BE2C (cell line): Measurements from ENCODE around the gene MEIS2.
A peak's percentile ranks its signal among the peaks of the same experiment; 100 is the strongest.

Experiments
- DNase-seq: peaks from one replicate; pipeline ENCODE4 v3.0.0-alpha.2; 2020
- H3K27me3 ChIP-seq: fragments of 250-450 bp; sonication (Bioruptor Pico); 2 replicates; pipeline ENCODE4 v1.5.1; 2020; ENCODE audit warnings: mild to moderate bottlenecking
- H3K36me3 ChIP-seq: fragments of 250-450 bp; sonication (Bioruptor Pico); 2 replicates; pipeline ENCODE4 v1.5.1; 2020; ENCODE audit warnings: mild to moderate bottlenecking
- H3K4me1 ChIP-seq: fragments of 250-450 bp; sonication (Bioruptor Pico); 2 replicates; pipeline ENCODE4 v1.5.1; 2020
- H3K4me3 ChIP-seq: 2 replicates; pipeline ENCODE4 v1.5.1; 2011; ENCODE audit warnings: low read depth, low read length
- H3K9me3 ChIP-seq: fragments of 250-450 bp; sonication (Bioruptor Pico); 2 replicates; pipeline ENCODE4 v1.5.1; 2020
- TF ChIP-seq, protein P1 (sequence below): IDR thresholded peaks from 2 replicates; pipeline ENCODE4 v1.5.1; 2012; ENCODE audit warnings: mild to moderate bottlenecking, low read depth, low read length

MEIS2 gene

DNA sequence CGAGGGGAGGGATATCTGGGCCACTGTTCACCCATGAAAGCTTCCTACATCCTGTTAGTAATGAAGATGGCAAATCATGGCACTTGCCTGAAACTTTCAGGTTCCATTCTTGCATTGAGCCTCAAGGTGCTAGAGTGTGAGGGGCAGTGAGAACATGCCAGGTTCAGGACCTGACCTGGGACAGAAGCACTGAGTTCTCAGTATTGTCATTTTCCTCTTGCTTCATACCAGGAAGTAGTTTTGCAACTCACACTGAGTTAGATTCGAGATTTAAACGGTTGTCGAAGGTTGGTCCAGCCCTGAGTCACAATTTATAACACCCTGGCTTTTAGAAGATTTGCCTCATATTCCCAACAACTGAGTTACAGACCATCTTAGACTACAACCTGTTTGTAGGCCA, 11.8 kb upstream of the MEIS2 start:
- H3K9me3 ChIP-seq, result no peaks in the 10 kb centered on the region
- H3K4me1 ChIP-seq, result peaks cover 17% of the 10 kb centered on the region
- TF ChIP-seq, protein P1, sequence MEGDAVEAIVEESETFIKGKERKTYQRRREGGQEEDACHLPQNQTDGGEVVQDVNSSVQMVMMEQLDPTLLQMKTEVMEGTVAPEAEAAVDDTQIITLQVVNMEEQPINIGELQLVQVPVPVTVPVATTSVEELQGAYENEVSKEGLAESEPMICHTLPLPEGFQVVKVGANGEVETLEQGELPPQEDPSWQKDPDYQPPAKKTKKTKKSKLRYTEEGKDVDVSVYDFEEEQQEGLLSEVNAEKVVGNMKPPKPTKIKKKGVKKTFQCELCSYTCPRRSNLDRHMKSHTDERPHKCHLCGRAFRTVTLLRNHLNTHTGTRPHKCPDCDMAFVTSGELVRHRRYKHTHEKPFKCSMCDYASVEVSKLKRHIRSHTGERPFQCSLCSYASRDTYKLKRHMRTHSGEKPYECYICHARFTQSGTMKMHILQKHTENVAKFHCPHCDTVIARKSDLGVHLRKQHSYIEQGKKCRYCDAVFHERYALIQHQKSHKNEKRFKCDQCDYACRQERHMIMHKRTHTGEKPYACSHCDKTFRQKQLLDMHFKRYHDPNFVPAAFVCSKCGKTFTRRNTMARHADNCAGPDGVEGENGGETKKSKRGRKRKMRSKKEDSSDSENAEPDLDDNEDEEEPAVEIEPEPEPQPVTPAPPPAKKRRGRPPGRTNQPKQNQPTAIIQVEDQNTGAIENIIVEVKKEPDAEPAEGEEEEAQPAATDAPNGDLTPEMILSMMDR, result no peak
- no peaks in the 10 kb centered on the region for H3K27me3 ChIP-seq
- no peak for DNase-seq
- no peaks in the 10 kb centered on the region for H3K36me3 ChIP-seq
- H3K4me3 ChIP-seq, result no peak overlapping the region

DNA sequence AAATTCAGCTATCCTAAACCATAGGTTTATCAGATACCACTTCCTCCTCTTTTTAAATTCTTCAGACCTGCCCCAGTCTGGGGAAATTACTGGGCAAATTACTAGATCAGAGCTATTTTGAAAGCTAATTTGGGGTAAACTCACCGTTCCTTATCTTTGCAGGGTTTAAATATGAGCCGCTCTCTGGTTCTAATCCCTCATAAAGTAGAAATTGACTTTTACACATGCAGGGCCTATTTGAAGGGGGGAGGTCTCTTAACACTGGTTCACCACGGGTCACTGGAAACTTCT, 11.0 kb upstream of the MEIS2 start:
- DNase-seq, result no peak
- peak overlapping the region; percentile 70 for H3K4me3 ChIP-seq

DNA sequence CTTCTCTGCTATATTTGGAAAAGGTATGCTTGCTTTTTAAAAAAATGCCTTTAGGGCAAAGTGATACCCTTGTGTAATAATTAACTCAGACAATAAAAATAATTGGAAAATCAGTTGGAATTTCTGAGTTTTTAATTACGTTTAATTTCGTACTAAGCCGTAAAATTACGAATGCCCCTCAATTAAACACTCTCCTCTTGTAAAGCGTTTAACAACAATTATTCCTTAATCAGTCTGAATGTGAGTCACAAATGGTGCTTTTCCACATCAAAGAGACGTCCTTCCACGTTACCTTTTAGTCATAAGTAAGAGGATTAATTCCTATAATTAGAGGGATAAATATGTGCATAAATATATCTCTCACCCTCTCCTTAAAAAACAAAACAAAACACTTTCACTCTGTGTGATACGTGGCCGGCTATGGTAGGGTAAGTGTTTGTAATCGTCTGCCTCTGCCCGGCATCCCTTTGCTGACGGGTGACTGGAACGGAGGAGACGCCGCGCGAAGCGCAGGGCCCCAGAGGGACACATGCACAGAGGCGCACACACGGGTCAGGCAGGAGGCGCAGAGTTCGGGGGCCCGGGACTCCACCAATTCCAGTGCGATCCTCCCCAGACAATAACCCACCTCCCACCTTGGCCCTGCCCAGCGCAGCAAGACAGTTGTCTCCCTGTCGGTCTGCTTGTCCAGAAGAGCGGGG, 9.7 kb upstream of the MEIS2 start:
- peak overlapping the region; percentile 70 for H3K4me3 ChIP-seq
- peaks cover 21% of the 10 kb centered on the region for H3K4me1 ChIP-seq
- H3K9me3 ChIP-seq, result no peaks in the 10 kb centered on the region
- no peaks in the 10 kb centered on the region for H3K27me3 ChIP-seq
- DNase-seq, result peak; percentile 81
- TF ChIP-seq, protein P1, result no peak
- no peaks in the 10 kb centered on the region for H3K36me3 ChIP-seq

More for the DNA sequence above, 11.0 kb upstream of the MEIS2 start:
- TF ChIP-seq, protein P1, result no peak
- Histone ChIP-seq H3K9me3 (no peaks in the 10 kb centered on the region), H3K4me1 (peaks cover 17% of the 10 kb centered on the region), H3K27me3 (no peaks in the 10 kb centered on the region), H3K36me3 (no peaks in the 10 kb centered on the region)

DNA sequence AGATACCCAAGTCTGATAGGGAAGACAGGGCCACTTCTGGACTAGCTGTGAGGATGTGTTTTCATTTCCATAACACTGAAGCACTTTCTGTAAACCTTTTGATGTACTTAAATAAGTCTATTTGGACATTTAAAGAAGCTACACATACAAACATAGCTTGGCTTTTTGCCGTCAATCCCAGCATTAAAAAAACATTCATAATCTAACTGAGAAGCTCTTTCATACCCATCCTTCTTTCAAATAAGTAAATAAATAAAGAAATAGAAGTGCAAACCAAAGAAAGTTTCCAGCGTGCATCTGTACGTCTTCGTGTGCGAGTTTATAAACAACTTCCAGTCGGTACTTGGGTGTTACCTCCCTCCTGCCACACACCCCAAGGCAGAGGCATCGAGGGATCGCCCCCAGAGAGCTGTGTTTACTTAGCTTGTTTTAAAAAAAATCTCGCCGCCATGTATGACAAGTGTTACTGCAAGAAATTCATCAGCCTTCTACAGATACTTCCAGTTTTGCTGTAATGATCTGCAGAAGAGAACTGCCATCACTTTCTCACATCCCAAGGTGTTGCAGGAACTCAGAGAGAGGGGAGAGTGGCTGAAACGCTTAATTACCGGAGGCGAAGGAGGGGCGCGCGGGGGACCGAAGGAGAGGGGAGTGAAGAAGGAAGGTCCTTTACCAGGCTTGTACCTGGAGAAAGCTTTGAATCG, 9.0 kb upstream of the MEIS2 start:
- TF ChIP-seq, protein P1, result no peak

DNA sequence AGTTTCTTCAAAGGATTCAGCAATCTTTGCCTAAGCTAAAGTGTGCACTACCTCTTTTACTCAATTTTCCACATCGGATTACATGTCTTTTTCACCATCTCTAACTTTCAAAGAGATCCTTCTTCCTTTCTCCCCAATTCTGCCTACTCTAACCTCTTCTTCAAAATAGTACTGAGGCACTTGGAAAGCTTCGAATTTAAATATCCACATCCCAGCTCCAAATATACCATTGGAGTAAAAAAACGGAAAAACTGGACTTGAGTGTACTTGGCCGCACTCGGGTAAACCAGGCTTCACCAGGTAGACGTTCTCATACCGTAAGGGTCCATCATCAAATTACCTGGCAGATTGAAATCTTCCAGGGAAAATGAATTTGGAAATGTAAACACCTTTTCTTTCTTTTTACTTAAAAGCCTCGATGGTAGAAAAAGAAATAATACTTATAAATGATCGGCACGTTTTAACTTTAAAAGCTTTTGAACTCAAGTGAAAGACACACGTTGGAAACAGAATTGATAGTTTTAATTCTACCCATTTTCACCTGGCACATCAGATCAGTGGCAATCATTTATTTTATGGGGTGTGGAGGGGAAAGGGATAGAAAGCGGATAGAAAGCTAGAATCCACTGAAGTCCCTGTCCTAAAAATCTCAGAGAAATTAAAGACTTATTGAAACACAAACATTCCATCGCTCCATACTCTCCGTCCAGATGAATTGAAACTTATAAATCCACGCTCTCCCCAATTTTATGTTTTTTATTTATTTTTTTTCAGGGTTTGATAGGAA, 8.2 kb upstream of the MEIS2 start:
- no peak overlapping the region; the same call in 1 of the 2 replicates for H3K4me3 ChIP-seq
- no peak for DNase-seq
- peaks cover 24% of the 10 kb centered on the region for H3K4me1 ChIP-seq
- H3K36me3 ChIP-seq, result no peaks in the 10 kb centered on the region
- H3K9me3 ChIP-seq, result no peaks in the 10 kb centered on the region
- TF ChIP-seq, protein P1, result no peak
- no peaks in the 10 kb centered on the region for H3K27me3 ChIP-seq

More for the DNA sequence above, 9.0 kb upstream of the MEIS2 start:
- H3K36me3 ChIP-seq, result no peaks in the 10 kb centered on the region
- H3K4me3 ChIP-seq, result peak overlapping the region; percentile 70
- no peaks in the 10 kb centered on the region for H3K9me3 ChIP-seq
- H3K27me3 ChIP-seq, result no peaks in the 10 kb centered on the region
- DNase-seq, result no peak
- H3K4me1 ChIP-seq, result peaks cover 22% of the 10 kb centered on the region
